Measurements from ENCODE around the gene ZSWIM3. TPM values are rescaled to one million over a fixed set of nuclear protein-coding genes. Genes with fewer than 3 reads are reported as not detected.

The ZSWIM3 gene
- total RNA-seq, 2 experiments from 2014 or later: 4.2 to 4.8 TPM

DNA sequence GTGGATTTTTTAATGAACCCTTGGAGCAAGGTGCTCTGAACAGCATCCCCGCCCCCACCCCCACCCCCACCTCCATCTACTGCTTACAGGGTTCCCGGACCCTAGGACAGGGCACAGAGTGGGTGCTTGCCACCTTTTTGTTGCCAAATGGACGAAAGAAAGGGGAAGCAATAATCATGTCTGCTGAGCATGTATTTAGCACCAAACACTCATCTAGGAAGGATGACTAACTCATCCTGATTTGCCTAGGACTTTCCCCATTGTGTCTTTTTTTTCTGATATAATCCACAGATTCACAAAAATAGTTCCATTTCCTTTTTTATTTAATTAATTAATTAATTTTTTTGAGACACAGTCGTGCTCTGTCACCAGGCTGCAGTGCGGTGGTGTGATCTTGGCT, 55.7 kb downstream of the ZSWIM3 start:
- H3K4me3 Mint-ChIP-seq: no peak overlapping the region
- no peak for ATAC-seq

DNA sequence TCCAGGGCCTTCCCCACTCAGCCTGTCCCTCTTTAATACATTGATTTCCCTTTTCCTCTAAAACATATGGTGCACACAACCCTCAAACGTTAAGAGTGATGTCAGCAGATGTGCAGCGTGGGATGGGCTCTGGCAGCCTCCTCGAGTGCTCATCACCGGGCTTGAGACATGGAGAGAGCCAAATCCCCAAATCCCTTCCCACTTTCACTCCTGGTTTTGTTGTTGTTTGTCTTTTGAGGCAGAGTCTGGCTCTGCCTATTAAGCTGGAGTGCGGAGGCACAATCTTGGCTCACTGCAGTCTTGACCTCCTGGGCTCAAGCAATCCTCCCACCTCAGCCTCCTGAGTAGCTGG, 60.4 kb downstream of the ZSWIM3 start:
- intact Hi-C loops (cut with DNase I, micrococcal nuclease): no loop called here
- Mint-ChIP-seq H3K4me1 (peaks cover 5% of the 10 kb centered on the region), H3K27ac (no peak overlapping the region), H3K4me3 (no peak overlapping the region), H3K27me3 (peaks cover 26% of the 10 kb centered on the region), H3K9me3 (ENCODE audit: low read depth) (no peaks in the 10 kb centered on the region), H3K36me3 (ENCODE audit: low read depth) (no peaks in the 10 kb centered on the region)
- CTCF ChIA-PET: interaction anchor here (1.0 kb wide), 1 partner anchor 10 kb away, joined by 4 read pairs; no protein-coding TSS in a partner anchor
- ATAC-seq (no peak), DNase-seq (no peak)
- POLR2A ChIA-PET: interaction anchor here (0.6 to 0.7 kb wide), 3 partner anchors 10 to 19 kb away, joined by 3 to 6 read pairs (median 5); partner anchors contain the start of gene PCIF1

More for the DNA sequence above, 55.7 kb downstream of the ZSWIM3 start:
- H3K27me3 Mint-ChIP-seq: peaks cover 24% of the 10 kb centered on the region
- H3K4me1 Mint-ChIP-seq: peaks cover 16% of the 10 kb centered on the region
- no peaks in the 10 kb centered on the region for H3K36me3 Mint-ChIP-seq (ENCODE audit: low read depth)
- ChIA-PET CTCF (no interaction called here), POLR2A (no interaction called here)
- DNase-seq: no peak
- H3K9me3 Mint-ChIP-seq (ENCODE audit: low read depth): no peaks in the 10 kb centered on the region
- no peak overlapping the region for H3K27ac Mint-ChIP-seq
- intact Hi-C loops (cut with DNase I, micrococcal nuclease): no loop called here

DNA sequence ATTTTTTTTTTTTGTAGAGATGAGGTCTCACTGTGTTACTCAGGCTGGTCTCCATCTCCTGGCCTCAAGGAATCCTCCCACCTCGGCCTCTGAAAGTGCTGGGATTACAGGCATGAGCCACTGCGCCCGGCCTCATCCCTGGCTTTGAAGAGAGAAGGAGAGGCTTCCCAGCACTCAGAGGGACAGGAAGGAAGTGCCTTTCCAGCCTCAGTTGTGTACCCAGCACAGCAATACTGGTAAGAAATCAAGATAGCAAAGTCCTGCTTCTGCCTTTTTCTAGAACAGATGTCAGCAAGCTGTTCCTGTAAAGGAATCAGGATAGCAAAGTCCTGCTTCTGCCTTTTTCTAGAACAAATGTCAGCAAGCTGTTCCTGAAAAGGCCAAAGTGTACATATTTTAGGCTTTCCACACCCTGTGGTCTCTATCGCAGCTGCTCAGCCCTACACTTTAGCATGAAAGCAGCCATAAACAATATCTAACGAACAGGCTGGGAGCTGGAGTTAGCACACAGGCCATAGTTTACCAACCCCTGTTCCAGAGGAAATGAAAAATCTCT, 60.8 kb downstream of the ZSWIM3 start:
- CTCF ChIA-PET: interaction anchor here (1.0 to 1.1 kb wide), 2 partner anchors 9 to 482 kb away, joined by 3 to 4 read pairs; no protein-coding TSS in a partner anchor
- no peak for DNase-seq
- POLR2A ChIA-PET: interaction anchor here (0.6 to 0.7 kb wide), 3 partner anchors 10 to 20 kb away, joined by 3 to 6 read pairs (median 5); partner anchors contain the start of gene PCIF1
- H3K4me1 Mint-ChIP-seq: peaks cover 4% of the 10 kb centered on the region
- no peak overlapping the region for H3K27ac Mint-ChIP-seq
- no peaks in the 10 kb centered on the region for H3K9me3 Mint-ChIP-seq (ENCODE audit: low read depth)
- no peak overlapping the region for H3K4me3 Mint-ChIP-seq
- intact Hi-C loops (cut with DNase I, micrococcal nuclease): no loop called here
- H3K36me3 Mint-ChIP-seq (ENCODE audit: low read depth): no peaks in the 10 kb centered on the region
- H3K27me3 Mint-ChIP-seq: peaks cover 25% of the 10 kb centered on the region
- ATAC-seq: no peak

DNA sequence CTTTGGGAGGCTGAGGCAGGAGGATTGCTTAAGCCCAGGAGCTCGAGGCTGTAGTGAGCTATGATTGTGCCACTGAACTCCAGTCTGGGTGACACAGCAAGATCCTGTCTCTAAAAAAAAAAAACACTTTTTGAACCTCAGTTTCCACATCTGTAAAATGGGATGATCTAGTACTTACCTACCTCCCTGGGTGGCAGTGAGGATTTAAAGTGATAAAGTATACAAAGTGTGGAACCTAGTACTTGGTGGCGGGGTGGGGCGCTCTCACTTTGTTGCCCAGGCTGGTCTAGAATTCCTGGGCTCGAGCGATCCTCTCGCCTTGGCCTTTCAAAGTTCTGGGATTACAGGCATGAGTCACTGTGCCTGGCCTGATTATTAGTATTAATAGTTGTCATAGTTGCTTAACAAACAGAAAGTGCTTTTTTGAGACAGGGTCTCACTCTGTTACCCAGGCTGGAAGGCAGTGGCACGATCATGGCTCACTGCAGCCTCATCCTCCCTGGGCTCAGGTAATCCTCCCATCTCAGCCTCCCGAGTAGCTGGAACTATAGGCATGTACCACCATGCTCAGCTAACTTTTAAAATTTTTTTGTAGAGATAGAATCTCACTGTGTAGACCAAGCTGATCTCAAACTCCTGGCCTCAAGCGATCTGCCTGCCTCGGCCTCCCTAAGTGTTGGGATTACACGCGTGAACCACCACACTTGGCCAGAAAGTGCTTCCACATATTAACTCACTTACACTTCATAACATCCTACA, 61.5 kb downstream of the ZSWIM3 start:
- Mint-ChIP-seq H3K27me3 (peaks cover 24% of the 10 kb centered on the region), H3K27ac (no peak overlapping the region), H3K4me1 (peaks cover 4% of the 10 kb centered on the region), H3K9me3 (ENCODE audit: low read depth) (no peaks in the 10 kb centered on the region), H3K36me3 (ENCODE audit: low read depth) (no peaks in the 10 kb centered on the region), H3K4me3 (no peak overlapping the region)
- no peak for ATAC-seq
- POLR2A ChIA-PET: no interaction called here
- DNase-seq: no peak
- CTCF ChIA-PET: interaction anchor here (1.0 to 1.1 kb wide), 2 partner anchors 9 to 482 kb away, joined by 3 to 4 read pairs; no protein-coding TSS in a partner anchor
- intact Hi-C loops (cut with DNase I, micrococcal nuclease): no loop called here

DNA sequence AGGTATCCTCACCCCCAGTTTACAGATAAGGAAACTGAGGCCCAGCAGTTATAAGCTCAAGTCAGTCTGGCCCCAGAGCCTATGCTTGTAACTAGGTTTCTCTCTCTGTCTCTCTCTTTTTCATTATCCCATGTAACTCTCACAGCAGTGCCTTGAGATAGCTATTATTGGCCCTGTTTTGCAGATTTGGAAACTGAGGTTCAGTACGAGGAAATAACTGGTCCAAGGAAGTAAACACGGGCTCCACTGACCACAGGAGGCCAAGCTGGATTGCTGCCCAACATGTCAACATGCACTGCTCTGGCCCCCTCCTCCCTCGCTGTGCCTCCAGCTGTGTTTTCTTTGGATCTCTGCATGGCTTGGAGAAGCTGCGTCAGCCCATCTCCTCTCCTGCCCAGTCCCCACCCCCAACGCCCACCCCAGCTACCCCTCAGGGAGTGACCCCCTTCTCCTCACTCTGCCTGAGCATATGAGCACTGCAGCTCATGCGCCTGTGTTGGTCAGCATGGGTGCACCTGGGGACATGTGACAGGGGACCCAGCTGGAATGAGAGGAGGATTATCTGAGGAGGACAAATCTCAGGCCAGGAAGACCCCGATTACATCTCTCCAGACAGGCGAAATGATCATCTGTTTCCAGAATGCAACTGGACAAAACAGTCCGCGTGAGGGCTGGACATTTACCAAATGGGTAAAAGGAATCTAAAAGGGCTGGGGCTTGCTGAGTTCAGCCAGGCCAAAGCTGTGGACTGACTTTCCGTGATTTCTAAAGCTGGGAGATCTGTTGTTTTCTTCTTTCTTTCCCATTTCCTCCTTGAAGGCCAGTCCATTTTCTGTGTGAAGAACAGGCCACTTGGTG, 62.4 kb downstream of the ZSWIM3 start:
- peaks cover 5% of the 10 kb centered on the region for H3K4me1 Mint-ChIP-seq
- H3K27ac Mint-ChIP-seq: no peak overlapping the region
- ChIA-PET POLR2A (interaction anchor here (0.6 kb wide), 1 partner anchor 599 kb away, joined by 3 read pairs; no protein-coding TSS in a partner anchor), CTCF (interaction anchor here (0.5 to 1.4 kb wide), 4 partner anchors 9 to 50 kb away, joined by 3 to 5 read pairs (median 4); partner anchors contain the start of genes CTSA and NEURL2)
- no peaks in the 10 kb centered on the region for H3K9me3 Mint-ChIP-seq (ENCODE audit: low read depth)
- H3K27me3 Mint-ChIP-seq: peaks cover 16% of the 10 kb centered on the region
- intact Hi-C loops (cut with DNase I, micrococcal nuclease): no loop called here
- no peaks in the 10 kb centered on the region for H3K36me3 Mint-ChIP-seq (ENCODE audit: low read depth)
- no peak overlapping the region for H3K4me3 Mint-ChIP-seq
- DNase-seq (no peak), ATAC-seq (no peak)

DNA sequence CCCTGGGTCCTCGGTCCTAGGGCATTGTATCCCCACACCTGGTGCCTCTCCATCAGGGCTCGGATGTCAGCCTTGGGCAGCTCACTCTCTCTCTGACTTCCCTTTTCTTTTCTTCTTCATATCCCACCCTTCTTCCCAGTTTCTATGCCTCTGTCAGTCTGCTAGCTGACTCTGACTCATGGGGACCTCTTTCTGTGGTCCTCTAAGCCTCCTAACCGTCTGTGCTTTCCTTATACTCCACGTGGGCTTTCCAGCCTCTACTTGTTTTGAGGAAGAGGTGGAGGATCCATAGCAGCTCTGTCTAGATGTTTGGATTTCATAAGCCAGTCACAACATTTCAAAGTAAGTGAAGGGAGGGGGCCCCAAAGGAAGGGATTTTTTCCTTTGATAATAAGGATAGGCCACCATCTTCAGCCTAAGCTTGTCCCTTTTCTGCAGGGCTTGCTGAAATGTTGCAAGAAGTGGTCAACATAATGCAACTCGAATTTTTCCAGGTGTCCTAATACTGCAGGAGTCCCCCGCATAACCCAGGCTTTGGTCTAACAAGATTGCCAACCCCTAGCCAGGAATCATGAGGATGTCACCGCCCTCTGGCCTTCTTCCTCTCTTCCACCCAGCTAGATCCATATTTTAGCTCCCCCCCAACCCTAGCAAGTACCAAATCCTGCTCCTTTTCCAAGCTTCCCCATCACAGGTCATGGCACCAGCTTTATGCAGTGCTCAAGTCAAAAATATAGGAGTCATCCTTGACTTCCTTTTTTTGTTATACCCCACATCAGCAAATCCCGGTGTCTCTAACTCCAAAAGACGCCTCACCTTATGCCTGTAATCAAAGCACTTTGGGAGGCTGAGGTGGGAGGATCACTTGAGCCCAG, 63.3 kb downstream of the ZSWIM3 start:
- Mint-ChIP-seq H3K4me1 (peaks cover 5% of the 10 kb centered on the region), H3K36me3 (ENCODE audit: low read depth) (no peaks in the 10 kb centered on the region), H3K27ac (no peak overlapping the region), H3K9me3 (ENCODE audit: low read depth) (no peaks in the 10 kb centered on the region), H3K4me3 (no peak overlapping the region), H3K27me3 (peaks cover 16% of the 10 kb centered on the region)
- ChIA-PET CTCF (interaction anchor here (0.6 to 1.4 kb wide), 5 partner anchors 11 to 602 kb away, joined by 3 to 5 read pairs (median 3); partner anchors contain the start of genes CTSA and NEURL2), POLR2A (no interaction called here)
- DNase-seq (no peak), ATAC-seq (no peak)
- intact Hi-C loops (cut with DNase I, micrococcal nuclease): no loop called here

- Mint-ChIP-seq H3K4me1 (peaks cover 5% of the 10 kb centered on the region), H3K27me3 (peaks cover 9% of the 10 kb centered on the region), H3K27ac (no peak overlapping the region), H3K36me3 (ENCODE audit: low read depth) (no peaks in the 10 kb centered on the region), H3K9me3 (ENCODE audit: low read depth) (no peaks in the 10 kb centered on the region), H3K4me3 (no peak overlapping the region)
- ChIA-PET POLR2A (no interaction called here), CTCF (interaction anchor here (0.6 to 1.4 kb wide), 3 partner anchors 10 to 603 kb away, joined by 3 to 5 read pairs (median 3); no protein-coding TSS in a partner anchor)
- intact Hi-C loops (cut with DNase I, micrococcal nuclease): no loop called here
- peak; percentile 53 for ATAC-seq
- DNase-seq: no peak
Observed at GRCh38 chr20:45921337-45922189, 64.1 kb downstream of the ZSWIM3 start.

DNA sequence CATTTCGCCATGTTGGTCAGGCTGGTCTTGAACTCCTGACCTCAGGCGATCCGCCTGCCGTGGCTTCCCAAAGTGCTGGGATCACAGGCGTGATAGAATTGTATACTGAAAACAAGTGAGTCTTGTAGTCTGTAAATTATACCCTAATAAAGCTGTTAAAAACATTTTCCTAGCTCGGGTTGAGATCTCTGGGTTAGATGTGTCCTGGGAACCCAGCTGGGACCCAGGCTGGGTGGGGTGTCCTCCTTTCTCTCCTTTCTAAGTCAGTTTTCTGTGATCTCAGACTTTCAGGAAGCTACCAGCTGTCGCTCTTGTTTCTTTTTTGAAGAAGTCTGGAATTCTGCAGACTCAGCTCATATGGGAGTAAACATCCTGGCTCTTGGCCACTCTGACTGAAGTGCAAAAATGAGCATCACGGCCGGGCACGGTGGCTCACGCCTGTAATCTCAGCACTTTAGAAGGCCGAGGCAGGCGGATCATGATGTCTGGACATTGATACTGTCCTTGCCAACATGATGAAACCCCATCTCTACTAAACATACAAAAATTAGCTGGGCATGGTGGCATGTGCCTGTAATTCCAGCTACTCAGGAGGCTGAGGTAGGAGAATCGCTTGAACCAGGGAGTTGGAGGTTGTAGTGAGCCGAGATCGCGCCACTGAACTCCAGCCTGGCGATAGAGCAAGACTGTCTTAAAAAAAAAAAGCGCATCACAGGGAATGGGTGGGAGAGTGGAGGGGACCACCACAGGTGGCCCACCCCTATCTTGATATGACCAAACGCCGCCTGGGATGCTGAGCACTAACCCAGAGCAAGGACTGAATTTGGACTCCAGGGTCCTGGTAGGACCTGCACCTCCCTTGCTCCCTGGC, 67.2 kb downstream of the ZSWIM3 start:
- DNase-seq: no peak
- ATAC-seq: no peak
- H3K9me3 Mint-ChIP-seq (ENCODE audit: low read depth): no peaks in the 10 kb centered on the region
- intact Hi-C loops (cut with DNase I, micrococcal nuclease): no loop called here
- no peak overlapping the region for H3K27ac Mint-ChIP-seq
- CTCF ChIA-PET: interaction anchor here (0.9 to 1.7 kb wide), 3 partner anchors 10 to 45 kb away, joined by 3 to 4 read pairs (median 3); no protein-coding TSS in a partner anchor
- no peaks in the 10 kb centered on the region for H3K36me3 Mint-ChIP-seq (ENCODE audit: low read depth)
- peaks cover 5% of the 10 kb centered on the region for H3K4me1 Mint-ChIP-seq
- H3K4me3 Mint-ChIP-seq: no peak overlapping the region
- H3K27me3 Mint-ChIP-seq: peaks cover 5% of the 10 kb centered on the region
- POLR2A ChIA-PET: interaction anchor here (0.6 kb wide), 1 partner anchor 64 kb away, joined by 6 read pairs; no protein-coding TSS in a partner anchor

- ChIA-PET CTCF (interaction anchor here (1.2 kb wide), 1 partner anchor 44 kb away, joined by 4 read pairs; no protein-coding TSS in a partner anchor), POLR2A (no interaction called here)
- intact Hi-C loops (cut with DNase I, micrococcal nuclease): no loop called here
- ATAC-seq: no peak
- Mint-ChIP-seq H3K27me3 (peaks cover 4% of the 10 kb centered on the region), H3K36me3 (ENCODE audit: low read depth) (no peaks in the 10 kb centered on the region), H3K9me3 (ENCODE audit: low read depth) (no peaks in the 10 kb centered on the region), H3K4me1 (peaks cover 5% of the 10 kb centered on the region), H3K4me3 (no peak overlapping the region), H3K27ac (no peak overlapping the region)
- DNase-seq: no peak
Observed at GRCh38 chr20:45925821-45926506, 68.5 kb downstream of the ZSWIM3 start.
